K562 (cell line): ENCODE results near the gene PIH1D1. TPM values are rescaled to one million over a fixed set of nuclear protein-coding genes. Genes with fewer than 3 reads are reported as not detected.

ENCODE experiments used
- ATF6 ChIP-seq: sonication (generic); formaldehyde crosslinking; IDR thresholded peaks from 2 replicates; pipeline ENCODE4 v1.4.0; 2020; ENCODE audit warnings: mild to moderate bottlenecking, missing genetic modification reagents
- CUX1 ChIP-seq: fragments of 200-800 bp; sonication (Bioruptor generic); IDR thresholded peaks from 2 replicates; pipeline ENCODE4 v1.6.1; 2016; ENCODE audit warnings: missing genetic modification characterization, missing compliant biosample characterization
- EGR1 ChIP-seq: fragments of 450-650 bp; conservative IDR thresholded peaks from 2 replicates; pipeline ENCODE4 v1.6.1; 2017; ENCODE audit warnings: mild to moderate bottlenecking
- NFATC3 ChIP-seq: fragments of 450-650 bp; IDR thresholded peaks from 2 replicates; pipeline ENCODE4 v1.6.1; 2017; ENCODE audit warnings: mild to moderate bottlenecking
- NR1H2 ChIP-seq: sonication (generic); formaldehyde crosslinking; IDR thresholded peaks from 2 replicates; pipeline ENCODE4 v1.4.0; 2020; ENCODE audit warnings: mild to moderate bottlenecking, missing genetic modification reagents
- PKNOX1 ChIP-seq: fragments of 450-650 bp; IDR thresholded peaks from 2 replicates; pipeline ENCODE4 v1.6.1; 2016
- RBM25 ChIP-seq: fragments of 200-400 bp; formaldehyde crosslinking; IDR thresholded peaks from 2 replicates; pipeline ENCODE4 v1.6.1; 2018; ENCODE audit warnings: low read length, low read depth, moderate library complexity; ENCODE audit not compliant: severe bottlenecking
- RUNX1 ChIP-seq: sonication (generic); IDR thresholded peaks from 2 replicates; pipeline ENCODE4 v1.6.1; 2016; ENCODE audit warnings: antibody characterized with exemption, low read depth
- SLC30A9 ChIP-seq: fragments of 250-450 bp; sonication (Bioruptor Pico); IDR thresholded peaks from 2 replicates; pipeline ENCODE4 v1.8.0; 2022; ENCODE audit warnings: mild to moderate bottlenecking, moderate library complexity
- TAF1 ChIP-seq: IDR thresholded peaks from 2 replicates; pipeline ENCODE4 v1.6.1; 2011; ENCODE audit warnings: mild to moderate bottlenecking, low read length, moderate library complexity; ENCODE audit not compliant: insufficient read depth, control insufficient read depth, severe bottlenecking; ENCODE audit errors: extremely low read depth
- ZHX1 ChIP-seq: fragments of 150-350 bp; conservative IDR thresholded peaks from 2 replicates; pipeline ENCODE4 v1.6.1; 2014; ENCODE audit warnings: low read length
- ZNF174 ChIP-seq: fragments of 250-450 bp; sonication (Bioruptor Pico); IDR thresholded peaks from 2 replicates; pipeline ENCODE4 v1.4.0; 2020; ENCODE audit warnings: mild to moderate bottlenecking
- ZNF3 ChIP-seq: fragments of 250-450 bp; sonication (Bioruptor Pico); IDR thresholded peaks from 2 replicates; pipeline ENCODE4 v1.5.0; 2021; ENCODE audit warnings: mild to moderate bottlenecking, moderate library complexity
- ZNF740 ChIP-seq, 3 experiments: fragments of 200-800 bp in 1 of 3; sonication (Bioruptor generic) in 1 of 3; sonication (generic) in 1 of 3; formaldehyde crosslinking in 1 of 3; IDR thresholded peaks; 2 replicates each; pipeline versions ENCODE4 v1.6.1 to v1.8.0; 2016 to 2022; ENCODE audit warnings: mild to moderate bottlenecking in 2 of 3, missing compliant biosample characterization in 2 of 3, missing genetic modification characterization in 2 of 3, missing genetic modification reagents in 1 of 3
- polyA plus RNA-seq, 8 experiments: library from polyadenylated mRNA; depleted of rRNA in 4 of 8; stranded (reverse) in 5 of 8; unstranded in 3 of 8; fragments of >200 nt; fragmentation: Nextera tagmentation in 2 of 8; fragmentation: Illumina TruSeq in 1 of 8; extraction: Ambion mirVana in 2 of 8; extraction: Trizol in 1 of 8; gene quantifications; 2 replicates each; pipeline versions ENCODE4 v1.2.1 to v1.2.3, GENCODE V29; 2011 to 2014; ENCODE audit warnings: inconsistent platforms in 1 of 8, missing spikeins in 1 of 8
- total RNA-seq, 7 experiments: library from RNA; depleted of rRNA in 6 of 7; stranded (reverse); fragments of >200 nt in 6 of 7; fragmentation: Illumina TruSeq in 2 of 7; extraction: Trizol in 2 of 7; gene quantifications; 2 replicates each; pipeline versions ENCODE4 v1.2.1 to v1.2.3, GENCODE V29; 2011 to 2021; ENCODE audit warnings: low replicate concordance in 1 of 7

PIH1D1 gene
- total and polyA plus RNA-seq, 9 of the 15 experiments (the other 6 are each of a cell fraction or from before 2014, with no cell fraction given), result 26.5 to 224 (median 137) TPM

- TF ChIP-seq ZHX1 (no peak), ZNF3 (CRISPR knock-in tag) (no peak), NFATC3 (no peak), EGR1 (peak; percentile 55), ATF6 (CRISPR knock-in tag) (no peak), SLC30A9 (CRISPR knock-in tag) (no peak), RUNX1 (no peak), CUX1 (no peak), ZNF740 (CRISPR knock-in tag; IDR thresholded peaks at IDR 0.05) (no peak), ZNF740 (tag; IDR thresholded peaks at IDR 0.05) (no peak), RBM25 (peak; percentile 74), NR1H2 (CRISPR knock-in tag) (no peak), PKNOX1 (peak; percentile 94), TAF1 (no peak), ZNF174 (CRISPR knock-in tag) (no peak)
These were observed 16.6 kb downstream of the PIH1D1 start (continued) for GRCh38 chr19:49434907-49435583.
